Thoracic aorta (tissue), 2 donors: Measurements from ENCODE around the gene LNPEP. TPM values are rescaled to one million over a fixed set of nuclear protein-coding genes. Genes with fewer than 3 reads are reported as not detected.

Source experiments
- ATAC-seq: fragments of 150-250 bp; one replicate; pipeline ENCODE4 v1.8.0; 2017; ENCODE audit warnings: low read depth; ENCODE audit not compliant: insufficient number of reproducible peaks, low FRiP score
- DNase-seq: peaks from one replicate; pipeline ENCODE4 v3.0.0-alpha.2; 2020; ENCODE audit warnings: low spot score
- H3K27ac ChIP-seq, 2 donors: fragments of 200-600 bp; sonication (generic); 1 replicate in 1 of 2; 2 replicates in 1 of 2; pipeline ENCODE4 v1.5.1; 2016; ENCODE audit warnings: mild to moderate bottlenecking in 2 of 2, moderate library complexity in 2 of 2
- H3K27me3 ChIP-seq: fragments of 200-600 bp; sonication (generic); replicated peaks from 2 replicates; pipeline ENCODE4 v1.6.0; 2016; ENCODE audit warnings: mild to moderate bottlenecking; ENCODE audit not compliant: insufficient read depth
- H3K36me3 ChIP-seq: fragments of 200-600 bp; sonication (generic); one replicate; pipeline ENCODE4 v1.5.1; 2016
- H3K4me1 ChIP-seq, 2 donors: fragments of 200-600 bp; sonication (generic); 1 replicate in 1 of 2; 2 replicates in 1 of 2; pipeline versions ENCODE4 v1.5.1 to v1.6.0; 2016; ENCODE audit warnings: low read depth in 2 of 2, mild to moderate bottlenecking in 1 of 2; ENCODE audit not compliant: control insufficient read depth in 1 of 2
- H3K4me3 ChIP-seq: fragments of 200-600 bp; sonication (generic); 2 replicates; pipeline ENCODE4 v1.5.1; 2016; ENCODE audit warnings: mild to moderate bottlenecking
- H3K9me3 ChIP-seq: fragments of 200-600 bp; sonication (generic); 2 replicates; pipeline ENCODE4 v1.5.1; 2016
- total RNA-seq, 2 donors: library from RNA; depleted of rRNA; stranded (reverse); fragments of >200 nt; gene quantifications; one replicate each; pipeline versions ENCODE4 v1.1.0 to v1.2.3, GENCODE V29; 2016
- TF ChIP-seq, protein P1 (sequence below): fragments of 200-600 bp; sonication (generic); IDR thresholded peaks from one replicate; pipeline ENCODE4 v1.5.1; 2019; ENCODE audit warnings: antibody characterized with exemption

LNPEP gene
- total RNA-seq, 2 donors from 2014 or later, result 55.0 to 74.6 TPM

DNA sequence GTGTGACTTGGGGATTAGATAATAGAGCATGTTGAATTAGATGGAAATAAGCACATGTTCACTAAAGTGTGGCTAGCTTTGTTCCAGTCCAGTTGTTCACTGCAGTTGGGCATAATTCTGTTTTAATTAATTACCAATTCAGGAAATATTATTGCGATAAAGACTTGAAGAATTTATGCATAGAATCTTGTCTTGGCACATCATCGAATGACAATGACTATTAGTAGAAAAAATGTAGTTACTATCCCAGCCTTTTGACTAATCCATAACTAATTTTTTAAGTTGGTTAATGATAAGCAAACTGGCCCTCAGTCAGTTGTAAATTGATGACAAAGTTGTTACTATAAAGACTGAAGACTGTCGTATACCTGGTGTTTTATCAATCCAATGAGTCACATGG lies 10.5 kb downstream of the LNPEP start:
- no peaks in the 10 kb centered on the region for H3K36me3 ChIP-seq
- peaks cover 0 to 14% of the 10 kb centered on the region in 2 donors for H3K4me1 ChIP-seq
- H3K27me3 ChIP-seq, result no peaks in the 10 kb centered on the region
- DNase-seq (no peak), ATAC-seq (no peak)
- no peak overlapping the region for H3K4me3 ChIP-seq
- TF ChIP-seq, protein P1, sequence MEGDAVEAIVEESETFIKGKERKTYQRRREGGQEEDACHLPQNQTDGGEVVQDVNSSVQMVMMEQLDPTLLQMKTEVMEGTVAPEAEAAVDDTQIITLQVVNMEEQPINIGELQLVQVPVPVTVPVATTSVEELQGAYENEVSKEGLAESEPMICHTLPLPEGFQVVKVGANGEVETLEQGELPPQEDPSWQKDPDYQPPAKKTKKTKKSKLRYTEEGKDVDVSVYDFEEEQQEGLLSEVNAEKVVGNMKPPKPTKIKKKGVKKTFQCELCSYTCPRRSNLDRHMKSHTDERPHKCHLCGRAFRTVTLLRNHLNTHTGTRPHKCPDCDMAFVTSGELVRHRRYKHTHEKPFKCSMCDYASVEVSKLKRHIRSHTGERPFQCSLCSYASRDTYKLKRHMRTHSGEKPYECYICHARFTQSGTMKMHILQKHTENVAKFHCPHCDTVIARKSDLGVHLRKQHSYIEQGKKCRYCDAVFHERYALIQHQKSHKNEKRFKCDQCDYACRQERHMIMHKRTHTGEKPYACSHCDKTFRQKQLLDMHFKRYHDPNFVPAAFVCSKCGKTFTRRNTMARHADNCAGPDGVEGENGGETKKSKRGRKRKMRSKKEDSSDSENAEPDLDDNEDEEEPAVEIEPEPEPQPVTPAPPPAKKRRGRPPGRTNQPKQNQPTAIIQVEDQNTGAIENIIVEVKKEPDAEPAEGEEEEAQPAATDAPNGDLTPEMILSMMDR, result no peak
- no peak overlapping the region for H3K27ac ChIP-seq
- H3K9me3 ChIP-seq, result no peaks in the 10 kb centered on the region

DNA sequence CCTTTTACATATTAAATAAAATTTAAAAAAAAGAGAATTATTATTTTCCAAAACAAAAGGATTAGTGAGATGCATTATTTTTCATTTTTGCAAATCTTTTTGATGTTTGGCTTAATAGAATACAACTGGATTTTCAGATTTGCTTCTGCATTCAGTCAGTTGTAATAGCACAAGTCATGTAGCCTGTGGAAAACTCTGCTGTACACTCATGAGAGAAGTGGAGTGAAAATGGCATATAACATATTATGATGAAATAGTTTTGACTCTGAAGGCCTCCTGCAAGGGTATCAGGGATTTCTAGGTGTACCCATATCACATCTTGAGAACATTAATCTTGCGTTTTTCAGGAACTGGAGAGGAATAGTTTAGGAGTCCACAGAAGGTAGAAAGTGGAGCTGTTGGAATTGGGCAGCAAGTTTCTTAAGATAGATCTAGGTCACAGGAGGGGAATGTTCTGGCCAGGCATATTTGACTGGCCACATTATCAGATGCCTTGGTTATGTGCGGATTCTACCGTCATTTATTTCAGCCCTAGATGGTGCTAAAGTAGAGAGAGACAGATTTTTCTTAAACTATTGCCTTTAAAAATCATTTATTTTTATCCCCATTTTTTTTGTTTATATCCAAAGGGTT lies 16.4 kb downstream of the LNPEP start:
- Histone ChIP-seq H3K36me3 (no peaks in the 10 kb centered on the region), H3K4me1 (peaks cover 11 to 24% of the 10 kb centered on the region in 2 donors), H3K9me3 (no peaks in the 10 kb centered on the region), H3K27ac (peak overlapping the region; percentile 73 to 80), H3K4me3 (no peak overlapping the region), H3K27me3 (no peaks in the 10 kb centered on the region)
- no peak for DNase-seq
- TF ChIP-seq, protein P1, result no peak
- peak; percentile 61 for ATAC-seq

DNA sequence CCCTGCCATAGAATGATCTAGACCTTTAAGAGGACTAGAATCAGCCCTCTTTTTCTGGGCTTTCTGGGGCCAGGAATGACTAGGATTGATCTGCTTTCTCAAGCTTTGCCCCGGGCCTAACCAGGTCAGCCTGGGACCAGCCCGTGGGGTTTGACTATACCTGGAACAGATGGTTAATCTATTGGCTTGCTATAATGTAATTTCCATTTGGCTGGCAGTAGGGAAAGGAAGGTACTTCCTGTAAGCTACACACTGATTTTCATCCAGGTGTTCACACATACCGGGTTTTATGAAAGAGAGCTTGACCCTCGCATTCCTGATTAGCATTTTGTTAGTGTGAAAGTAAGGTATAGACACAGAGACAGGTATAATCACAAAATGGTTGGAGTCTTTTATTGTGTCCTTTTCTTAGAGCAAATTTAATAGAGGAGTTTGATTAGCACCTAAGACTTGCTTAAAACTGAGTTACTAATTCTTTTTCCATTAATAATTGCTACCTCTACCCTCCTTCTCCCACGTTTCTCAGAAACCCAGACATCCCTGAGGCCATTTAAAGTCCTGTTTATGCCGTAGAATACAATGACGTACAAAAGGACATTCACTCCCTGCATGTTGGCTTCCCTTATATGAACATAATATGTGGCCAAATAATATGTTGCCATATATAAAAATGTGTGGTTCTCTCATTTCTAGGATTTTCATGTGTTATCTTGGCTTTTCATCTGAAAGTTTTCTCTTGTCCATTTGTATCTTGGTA lies 17.3 kb downstream of the LNPEP start:
- TF ChIP-seq, protein P1, result no peak
- DNase-seq (no peak), ATAC-seq (no peak)
- no peaks in the 10 kb centered on the region for H3K36me3 ChIP-seq
- H3K9me3 ChIP-seq, result no peaks in the 10 kb centered on the region
- no peak overlapping the region for H3K4me3 ChIP-seq
- H3K4me1 ChIP-seq, result peaks cover 12 to 34% of the 10 kb centered on the region in 2 donors
- no peaks in the 10 kb centered on the region for H3K27me3 ChIP-seq
- H3K27ac ChIP-seq, result peak overlapping the region; percentile 73 to 80

DNA sequence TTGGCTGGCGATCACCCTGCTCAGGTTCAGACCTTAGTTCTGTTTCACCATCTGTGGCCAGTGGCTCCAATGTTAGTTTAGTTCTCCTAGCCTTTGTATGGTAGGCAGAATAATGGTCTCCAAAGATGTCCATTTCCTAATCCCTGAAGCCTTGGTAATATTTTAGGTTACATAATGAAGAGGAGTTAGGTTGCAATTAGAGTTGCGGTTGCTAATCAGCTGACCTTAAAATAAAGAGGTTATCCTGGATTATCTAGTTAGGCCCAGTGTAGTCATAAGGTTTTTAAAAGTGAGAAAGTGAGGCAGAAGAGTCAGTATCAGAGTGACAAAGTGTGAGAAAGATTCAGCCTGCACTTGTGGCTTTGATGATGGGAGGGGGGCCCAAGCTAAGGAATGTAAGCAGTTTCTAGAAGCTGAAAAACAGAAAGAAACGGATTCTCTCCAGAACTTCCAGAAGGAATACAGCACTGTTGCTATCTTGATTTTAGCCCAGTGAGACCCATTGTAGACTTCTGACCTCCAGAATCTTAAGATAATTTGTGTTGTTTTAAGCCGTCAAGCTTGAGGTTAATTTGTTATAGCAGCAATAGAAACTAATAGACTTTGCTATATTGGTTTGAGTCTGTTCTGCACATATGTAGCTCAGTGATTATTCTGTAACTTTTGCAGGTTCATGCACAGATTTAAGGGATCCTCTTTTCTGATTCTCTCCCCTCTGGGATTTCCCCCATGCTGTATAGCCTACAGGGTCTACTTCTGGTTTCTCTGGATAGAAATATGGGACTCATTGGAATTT lies 21.6 kb downstream of the LNPEP start:
- DNase-seq, result no peak
- TF ChIP-seq, protein P1, result no peak
- H3K27me3 ChIP-seq, result no peaks in the 10 kb centered on the region
- ATAC-seq, result no peak
- peaks cover 31 to 48% of the 10 kb centered on the region in 2 donors for H3K4me1 ChIP-seq
- H3K36me3 ChIP-seq, result no peaks in the 10 kb centered on the region
- H3K4me3 ChIP-seq, result no peak overlapping the region
- H3K9me3 ChIP-seq, result no peaks in the 10 kb centered on the region
- H3K27ac ChIP-seq, result no peak overlapping the region

DNA sequence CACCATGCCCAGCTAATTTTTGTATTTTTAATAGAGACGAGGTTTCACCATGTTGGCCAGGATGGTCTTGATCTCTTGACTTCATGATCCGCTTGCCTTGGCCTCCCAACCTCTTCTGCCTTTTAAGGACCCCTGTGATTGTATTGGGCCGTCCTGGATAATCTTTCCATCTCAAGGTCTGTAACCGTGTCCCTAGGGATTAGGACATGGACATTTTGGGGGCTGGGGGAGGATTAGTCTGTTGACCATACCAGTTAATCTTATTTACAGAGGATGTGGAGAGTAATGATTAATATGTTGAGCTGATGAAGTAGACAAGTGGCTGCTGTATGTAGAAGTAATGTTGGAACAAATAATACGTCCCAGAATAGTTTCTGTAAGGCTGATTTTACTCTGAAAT lies 23.1 kb downstream of the LNPEP start:
- Histone ChIP-seq H3K9me3 (no peaks in the 10 kb centered on the region), H3K4me1 (peaks cover 35 to 44% of the 10 kb centered on the region in 2 donors), H3K27me3 (no peaks in the 10 kb centered on the region), H3K36me3 (no peaks in the 10 kb centered on the region), H3K27ac (no peak overlapping the region), H3K4me3 (no peak overlapping the region)
- DNase-seq, result no peak
- ATAC-seq, result no peak
- TF ChIP-seq, protein P1, result no peak
